Skeletal muscle tissue (tissue), 4 donors: ENCODE data around the gene MDM4. TPM values are rescaled to one million over a fixed set of nuclear protein-coding genes. Genes with fewer than 3 reads are reported as not detected.

Experiments
- H3K27ac ChIP-seq: one replicate; pipeline ENCODE4 v1.7.0; 2013; ENCODE audit warnings: mild to moderate bottlenecking, low read depth, low read length, inconsistent platforms
- H3K27me3 ChIP-seq, 3 donors: one replicate each; pipeline ENCODE4 v1.7.0; 2013; ENCODE audit warnings: low read length in 3 of 3; ENCODE audit not compliant: control insufficient read depth in 3 of 3, insufficient read depth in 3 of 3
- H3K36me3 ChIP-seq, 3 donors: one replicate each; pipeline ENCODE4 v1.7.0; 2013; ENCODE audit warnings: low read length in 3 of 3; ENCODE audit not compliant: control insufficient read depth in 3 of 3, insufficient read depth in 3 of 3
- H3K4me1 ChIP-seq, 3 donors: one replicate each; pipeline ENCODE4 v1.7.0; 2013; ENCODE audit warnings: low read length in 3 of 3, mild to moderate bottlenecking in 3 of 3; ENCODE audit not compliant: control insufficient read depth in 3 of 3, insufficient read depth in 3 of 3
- H3K4me3 ChIP-seq, 3 donors: one replicate each; pipeline ENCODE4 v1.7.0; 2013; ENCODE audit warnings: low read length in 3 of 3
- H3K9ac ChIP-seq, 3 donors: one replicate each; pipeline ENCODE4 v1.7.0; 2013; ENCODE audit warnings: low read length in 3 of 3, mild to moderate bottlenecking in 3 of 3, moderate library complexity in 2 of 3, low read depth in 1 of 3
- H3K9me3 ChIP-seq, 3 donors: one replicate each; pipeline ENCODE4 v1.7.0; 2013; ENCODE audit warnings: low read length in 3 of 3; ENCODE audit not compliant: control insufficient read depth in 3 of 3
- total RNA-seq: library from RNA; depleted of rRNA; stranded (reverse); fragments of >200 nt; gene quantifications from one replicate; pipeline ENCODE4 v1.2.3, GENCODE V29; 2014
- donor health status: Osteomylitis.

MDM4 gene
- total RNA-seq, 1 donor from 2014 or later, result 56.9 TPM

DNA sequence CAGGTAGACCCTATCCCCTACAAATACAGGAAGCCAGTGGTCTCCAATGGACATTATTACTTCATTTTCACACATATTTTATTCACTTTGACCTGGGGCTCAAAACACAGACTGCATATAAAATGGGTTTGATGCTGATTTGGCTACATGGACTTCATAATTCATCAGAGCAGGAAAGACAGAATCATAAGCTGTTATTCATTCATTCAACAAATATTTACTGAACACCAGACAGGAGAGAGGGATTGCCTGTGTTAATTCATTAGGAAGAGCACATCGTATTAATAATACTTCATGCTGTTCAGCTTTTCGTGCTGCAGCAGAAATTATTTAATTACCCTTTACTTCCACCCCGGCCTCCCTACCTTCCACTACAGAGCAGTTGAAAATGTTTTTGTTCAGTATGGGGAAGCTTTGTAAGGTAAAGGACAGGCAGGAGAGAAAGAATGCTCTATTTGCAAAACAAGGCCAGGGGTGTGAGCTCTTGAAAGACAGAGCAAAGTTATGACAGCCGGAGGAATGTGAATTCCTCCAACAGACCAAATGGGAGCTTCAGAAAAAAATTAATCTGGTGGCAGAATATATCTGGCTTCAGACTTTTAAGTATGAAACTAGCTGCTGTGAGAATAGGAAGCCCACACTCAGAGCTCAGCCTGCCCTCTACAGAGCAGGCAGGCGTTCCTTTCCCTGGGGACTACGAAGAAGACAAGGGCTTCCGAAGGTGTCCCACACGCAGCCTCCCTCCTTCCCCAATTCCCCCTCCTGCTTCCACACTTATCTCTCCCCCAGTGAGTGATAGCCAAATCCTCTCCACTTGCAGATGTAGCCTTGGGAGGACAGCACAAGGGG, 58.0 kb downstream of the MDM4 start:
- H3K4me1 ChIP-seq, result peaks cover 0 to 4% (median 2%) of the 10 kb centered on the region in 3 donors
- H3K9ac ChIP-seq, result no peak overlapping the region
- peaks cover 0 to 2% (median 0%) of the 10 kb centered on the region in 3 donors for H3K9me3 ChIP-seq
- peaks cover 0 to 20% (median 7%) of the 10 kb centered on the region in 3 donors for H3K36me3 ChIP-seq
- H3K27ac ChIP-seq, result no peak overlapping the region
- no peaks in the 10 kb centered on the region for H3K27me3 ChIP-seq
- no peak overlapping the region for H3K4me3 ChIP-seq

DNA sequence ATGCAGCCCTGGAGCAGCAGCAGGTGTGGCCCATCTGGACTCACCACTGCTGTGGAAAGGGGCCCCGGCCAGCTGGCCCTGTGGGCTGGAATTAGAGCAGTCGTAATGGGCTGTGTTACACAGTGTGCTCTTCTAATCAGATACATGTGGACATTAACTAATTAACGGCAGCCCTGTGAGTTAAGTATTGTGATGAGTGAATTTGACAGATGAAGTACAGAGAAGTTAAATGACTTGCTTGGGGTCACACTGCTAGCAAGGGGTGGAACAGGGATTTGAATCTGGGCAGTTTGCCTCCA, 58.6 kb downstream of the MDM4 start:
- Histone ChIP-seq H3K4me1 (peaks cover 0 to 4% (median 3%) of the 10 kb centered on the region in 3 donors), H3K9ac (no peak overlapping the region), H3K9me3 (no peaks in the 10 kb centered on the region), H3K36me3 (peaks cover 0 to 20% (median 5%) of the 10 kb centered on the region in 3 donors), H3K27me3 (no peaks in the 10 kb centered on the region), H3K4me3 (no peak overlapping the region), H3K27ac (no peak overlapping the region)

GRCh38 chr1:204575221-204576190, 59.3 kb downstream of the MDM4 start:
- peaks cover 0 to 4% (median 3%) of the 10 kb centered on the region in 3 donors for H3K4me1 ChIP-seq
- no peaks in the 10 kb centered on the region for H3K9me3 ChIP-seq
- peaks cover 0 to 20% (median 3%) of the 10 kb centered on the region in 3 donors for H3K36me3 ChIP-seq
- no peak overlapping the region for H3K4me3 ChIP-seq
- no peak overlapping the region for H3K27ac ChIP-seq
- H3K27me3 ChIP-seq, result no peaks in the 10 kb centered on the region
- H3K9ac ChIP-seq, result no peak overlapping the region

DNA sequence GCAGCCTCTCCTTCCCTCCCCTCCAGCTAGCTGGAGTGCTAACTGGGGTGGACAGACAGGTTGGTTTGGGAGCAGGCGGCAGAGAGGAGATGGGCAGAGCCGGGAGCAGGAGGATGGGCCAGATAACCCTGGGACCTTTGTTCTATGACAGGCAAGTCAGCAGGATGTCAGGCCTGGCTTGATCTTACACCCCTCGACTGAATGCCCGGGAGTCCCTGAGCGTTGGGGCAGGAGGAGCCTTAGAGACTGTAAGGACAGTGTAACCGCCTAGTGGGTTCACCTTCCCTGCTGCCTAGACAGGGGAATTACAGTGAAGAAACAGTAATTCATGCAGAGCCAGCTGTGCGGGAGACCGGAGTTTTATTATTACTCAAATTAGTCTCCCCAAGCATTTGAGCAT, 60.2 kb downstream of the MDM4 start:
- Histone ChIP-seq H3K36me3 (peaks cover 0 to 15% (median 3%) of the 10 kb centered on the region in 3 donors), H3K9ac (no peak overlapping the region), H3K4me1 (peaks cover 0 to 4% (median 3%) of the 10 kb centered on the region in 3 donors), H3K9me3 (no peaks in the 10 kb centered on the region), H3K27ac (no peak overlapping the region), H3K4me3 (no peak overlapping the region), H3K27me3 (no peaks in the 10 kb centered on the region)

- Histone ChIP-seq H3K9me3 (no peaks in the 10 kb centered on the region), H3K27me3 (no peaks in the 10 kb centered on the region), H3K9ac (no peak overlapping the region), H3K27ac (no peak overlapping the region), H3K4me1 (peaks cover 0 to 4% (median 3%) of the 10 kb centered on the region in 3 donors), H3K4me3 (no peak overlapping the region), H3K36me3 (peaks cover 0 to 15% (median 3%) of the 10 kb centered on the region in 3 donors)
These were observed 61.7 kb downstream of the MDM4 start for GRCh38 chr1:204577794-204578478.

DNA sequence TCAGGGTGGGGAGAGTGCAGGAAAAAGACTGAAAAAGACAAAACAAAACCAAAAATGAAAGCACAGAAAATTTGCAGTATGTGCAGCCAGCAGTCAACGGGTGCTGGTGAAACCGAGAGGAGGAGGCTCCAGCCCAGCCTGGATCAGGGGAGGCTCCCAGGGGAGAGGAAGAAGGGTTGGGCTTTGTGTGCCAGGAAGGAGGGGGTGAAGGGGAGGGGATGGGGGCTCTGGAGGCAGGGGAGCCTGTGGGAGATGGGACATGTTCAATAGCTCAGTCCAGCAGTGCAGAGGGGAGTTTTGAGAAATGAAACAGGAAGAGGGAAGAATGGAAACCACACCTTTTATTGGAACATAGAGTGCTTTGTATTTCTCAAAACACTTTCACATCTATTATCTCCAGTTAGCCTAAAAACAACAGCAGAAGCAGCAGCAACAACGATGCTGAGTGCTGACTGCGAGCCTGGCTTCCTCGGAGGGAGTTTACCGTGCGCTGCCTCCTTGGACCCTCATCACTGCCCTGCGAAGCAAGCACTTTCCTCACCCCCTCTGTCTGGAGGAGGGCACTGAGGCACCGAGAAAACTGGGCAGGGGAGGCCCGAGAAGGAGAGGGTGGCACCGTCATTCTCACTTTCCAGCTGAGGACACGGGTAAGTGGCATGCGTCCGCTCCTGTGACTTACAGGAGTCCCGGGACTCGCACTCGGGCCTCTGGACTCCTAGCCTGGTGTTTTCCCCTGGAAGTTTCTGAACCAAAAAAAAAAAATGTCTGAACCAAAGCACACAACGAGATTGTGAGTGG, 62.9 kb downstream of the MDM4 start:
- no peak overlapping the region for H3K27ac ChIP-seq
- H3K9ac ChIP-seq, result no peak overlapping the region
- peaks cover 0 to 4% (median 3%) of the 10 kb centered on the region in 3 donors for H3K4me1 ChIP-seq
- H3K9me3 ChIP-seq, result no peaks in the 10 kb centered on the region
- peak overlapping the region; percentile 5 to 45 (median 41) for H3K4me3 ChIP-seq
- no peaks in the 10 kb centered on the region for H3K27me3 ChIP-seq
- H3K36me3 ChIP-seq, result peaks cover 0 to 5% (median 0%) of the 10 kb centered on the region in 3 donors

GRCh38 chr1:204579681-204580080, 63.5 kb downstream of the MDM4 start:
- no peaks in the 10 kb centered on the region for H3K27me3 ChIP-seq
- peaks cover 0 to 5% (median 0%) of the 10 kb centered on the region in 3 donors for H3K36me3 ChIP-seq
- peaks cover 0 to 4% (median 3%) of the 10 kb centered on the region in 3 donors for H3K4me1 ChIP-seq
- no peak overlapping the region for H3K27ac ChIP-seq
- no peak overlapping the region for H3K9ac ChIP-seq
- H3K4me3 ChIP-seq, result no peak overlapping the region
- H3K9me3 ChIP-seq, result no peaks in the 10 kb centered on the region

DNA sequence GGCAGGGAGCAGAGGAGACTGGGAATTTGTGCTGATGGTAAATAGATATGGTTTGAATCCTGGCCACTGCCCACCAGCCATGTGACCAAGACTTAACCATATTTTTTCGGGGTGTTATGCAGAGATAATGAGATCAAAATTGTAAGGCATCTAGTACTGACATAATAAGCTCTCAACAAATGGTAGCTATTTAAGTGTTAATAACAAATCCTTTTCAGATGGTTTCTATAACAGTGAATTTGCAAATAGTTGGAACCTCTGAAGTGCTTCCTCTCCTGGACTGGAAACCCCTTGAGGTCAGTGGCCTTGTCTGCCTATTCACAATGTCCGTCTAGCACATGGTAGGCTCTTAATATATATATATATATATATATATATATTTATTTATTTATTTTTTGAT, 64.7 kb downstream of the MDM4 start:
- H3K27me3 ChIP-seq, result no peaks in the 10 kb centered on the region
- peaks cover 0 to 4% (median 3%) of the 10 kb centered on the region in 3 donors for H3K4me1 ChIP-seq
- no peak overlapping the region for H3K4me3 ChIP-seq
- no peak overlapping the region for H3K27ac ChIP-seq
- no peaks in the 10 kb centered on the region for H3K9me3 ChIP-seq
- no peak overlapping the region for H3K9ac ChIP-seq
- peaks cover 0 to 5% (median 0%) of the 10 kb centered on the region in 3 donors for H3K36me3 ChIP-seq

GRCh38 chr1:204581759-204582158, 65.6 kb downstream of the MDM4 start:
- Histone ChIP-seq H3K4me1 (peaks cover 0 to 4% (median 3%) of the 10 kb centered on the region in 3 donors), H3K9ac (no peak overlapping the region), H3K36me3 (peaks cover 0 to 5% (median 0%) of the 10 kb centered on the region in 3 donors), H3K4me3 (no peak overlapping the region), H3K27me3 (no peaks in the 10 kb centered on the region), H3K27ac (no peak overlapping the region), H3K9me3 (no peaks in the 10 kb centered on the region)
